ENCODE results near the gene PIAS3.

PIAS3 gene

DNA sequence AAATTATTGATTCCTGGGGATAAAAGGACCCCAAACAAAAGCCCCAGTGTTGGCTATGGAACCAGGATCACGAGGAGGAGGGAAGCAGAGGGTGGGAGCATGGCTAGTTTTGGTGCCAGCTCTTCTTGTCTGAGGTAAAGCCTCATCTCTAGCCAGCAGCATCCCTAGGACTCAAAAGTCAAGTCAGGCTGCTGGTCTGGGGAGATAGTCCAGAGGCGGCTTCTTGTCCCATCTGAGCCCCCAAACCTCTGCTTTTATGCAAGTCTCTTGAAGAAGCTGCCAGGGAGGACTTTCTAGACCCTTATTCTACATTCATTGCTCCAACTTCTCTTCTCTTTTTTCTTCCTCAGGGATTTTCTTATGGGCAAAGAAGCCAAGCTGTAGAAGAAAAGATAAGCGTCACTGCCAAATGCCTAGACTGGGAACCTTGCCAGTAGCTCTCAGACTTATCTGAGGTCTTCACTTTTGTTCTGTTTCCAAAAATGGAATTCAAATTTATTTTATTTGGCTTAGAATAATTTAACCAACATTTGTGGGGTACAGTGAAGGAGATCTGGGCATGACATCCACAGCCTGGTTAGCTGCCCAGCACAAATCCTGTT is 33.7 kb upstream of the PIAS3 start:
- no peaks in the 10 kb centered on the region for H3K9me3 ChIP-seq (ENCODE audit: control insufficient read depth, insufficient read depth, low read depth, low read length)
- ChIA-PET CTCF (interaction anchor here (0.7 to 11.9 kb wide), 33 partner anchors 9 to 143 kb away, joined by 3 to 222 read pairs (median 5); partner anchors contain the start of genes ANKRD34A, HJV, ITGA10 and LIX1L), POLR2A (interaction anchor here (0.6 to 2.7 kb wide), 11 partner anchors 9 to 146 kb away, joined by 3 to 41 read pairs (median 5); partner anchors contain the start of genes ANKRD34A, LIX1L, NUDT17 and PIAS3)
- no peak overlapping the region for H3K4me3 ChIP-seq (ENCODE audit: low read depth, low read length)
- TF ChIP-seq KLF7 (tag by site-specific recombination; IDR thresholded peaks at IDR 0.05; ENCODE audit: borderline replicate concordance) = no peak
- TF ChIP-seq ZNF335 (tag by site-specific recombination; conservative IDR thresholded peaks at IDR 0.05) = peak; percentile 28; the same call in 1 of the 2 replicates
- no peaks in the 10 kb centered on the region for H3K36me3 ChIP-seq (ENCODE audit: control insufficient read depth in 2 of 2, insufficient read depth in 1 of 2, low read length in 2 of 2)
- peaks cover 15% of the 10 kb centered on the region for H3K4me1 ChIP-seq (ENCODE audit: control insufficient read depth, insufficient read depth, low read length)
- peak overlapping the region; percentile 60 for H3K27ac ChIP-seq (ENCODE audit: extremely low read depth, low read depth, low read length)

DNA sequence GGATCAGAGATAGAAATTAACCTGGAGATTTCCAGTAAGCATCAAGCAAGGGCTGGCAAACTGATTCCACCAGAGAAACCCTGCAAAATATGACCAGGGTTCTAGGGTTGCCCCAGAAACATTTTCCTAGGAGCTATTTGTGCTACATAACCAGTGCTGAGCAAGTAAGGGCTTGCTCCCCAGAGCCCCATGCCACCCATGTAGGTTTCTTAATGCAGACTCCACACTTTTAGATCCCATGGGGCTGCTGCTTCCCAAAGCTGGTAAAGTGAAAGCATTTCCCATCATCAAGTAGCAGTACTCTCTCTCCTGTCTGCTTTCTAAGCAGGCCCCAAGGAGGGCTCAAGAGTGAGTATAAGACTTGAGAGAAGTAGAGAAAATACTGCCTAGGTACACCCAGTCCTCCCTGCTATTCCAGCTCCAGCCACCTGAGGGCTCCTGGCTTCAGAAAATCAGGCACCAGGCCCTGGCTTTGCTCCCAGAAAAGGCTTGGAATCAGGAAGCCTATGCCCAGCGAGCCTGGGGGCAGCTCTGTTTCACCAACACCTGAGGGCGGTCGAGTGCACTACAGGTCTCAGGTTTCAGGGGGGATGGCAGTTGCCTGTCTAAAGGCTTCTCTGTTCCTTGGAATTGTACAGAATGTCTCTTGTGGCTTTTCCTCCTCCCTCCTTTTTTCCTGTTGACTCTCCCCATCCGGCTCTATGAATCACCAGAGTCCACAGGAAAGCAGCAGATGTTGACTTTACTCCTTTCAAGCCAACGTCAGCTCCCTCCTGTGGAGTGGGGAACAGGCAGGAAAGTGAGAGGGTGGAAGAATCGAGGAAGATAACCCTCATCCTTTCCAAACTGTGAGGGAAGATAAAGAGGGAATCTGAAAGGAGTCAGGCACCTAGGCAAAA is 33.0 kb upstream of the PIAS3 start:
- H3K27ac ChIP-seq (ENCODE audit: extremely low read depth, low read depth, low read length) = peak overlapping the region; percentile 66
- peaks cover 15% of the 10 kb centered on the region for H3K4me1 ChIP-seq (ENCODE audit: control insufficient read depth, insufficient read depth, low read length)
- POLR2A ChIA-PET = interaction anchor here (0.6 to 2.7 kb wide), 14 partner anchors 10 to 146 kb away, joined by 3 to 41 read pairs (median 5); partner anchors contain the start of genes ANKRD34A, LIX1L, NUDT17 and PIAS3
- CTCF ChIA-PET = interaction anchor here (0.5 to 11.9 kb wide), 41 partner anchors 9 to 144 kb away, joined by 3 to 222 read pairs (median 5); partner anchors contain the start of genes ANKRD34A, HJV, ITGA10 and LIX1L
- H3K9me3 ChIP-seq (ENCODE audit: control insufficient read depth, insufficient read depth, low read depth, low read length) = no peaks in the 10 kb centered on the region
- no peak overlapping the region for H3K4me3 ChIP-seq (ENCODE audit: low read depth, low read length)
- H3K36me3 ChIP-seq (ENCODE audit: control insufficient read depth in 2 of 2, insufficient read depth in 1 of 2, low read length in 2 of 2) = no peaks in the 10 kb centered on the region
- TF ChIP-seq ZNF549 (tag by site-specific recombination; IDR thresholded peaks at IDR 0.05) = no peak
- no peak for TF ChIP-seq ZNF133 (tag by site-specific recombination; IDR thresholded peaks at IDR 0.05)
- peak; percentile 100 for TF ChIP-seq IKZF3 (tag by site-specific recombination; IDR thresholded peaks at IDR 0.05)
- TF ChIP-seq, protein P1, sequence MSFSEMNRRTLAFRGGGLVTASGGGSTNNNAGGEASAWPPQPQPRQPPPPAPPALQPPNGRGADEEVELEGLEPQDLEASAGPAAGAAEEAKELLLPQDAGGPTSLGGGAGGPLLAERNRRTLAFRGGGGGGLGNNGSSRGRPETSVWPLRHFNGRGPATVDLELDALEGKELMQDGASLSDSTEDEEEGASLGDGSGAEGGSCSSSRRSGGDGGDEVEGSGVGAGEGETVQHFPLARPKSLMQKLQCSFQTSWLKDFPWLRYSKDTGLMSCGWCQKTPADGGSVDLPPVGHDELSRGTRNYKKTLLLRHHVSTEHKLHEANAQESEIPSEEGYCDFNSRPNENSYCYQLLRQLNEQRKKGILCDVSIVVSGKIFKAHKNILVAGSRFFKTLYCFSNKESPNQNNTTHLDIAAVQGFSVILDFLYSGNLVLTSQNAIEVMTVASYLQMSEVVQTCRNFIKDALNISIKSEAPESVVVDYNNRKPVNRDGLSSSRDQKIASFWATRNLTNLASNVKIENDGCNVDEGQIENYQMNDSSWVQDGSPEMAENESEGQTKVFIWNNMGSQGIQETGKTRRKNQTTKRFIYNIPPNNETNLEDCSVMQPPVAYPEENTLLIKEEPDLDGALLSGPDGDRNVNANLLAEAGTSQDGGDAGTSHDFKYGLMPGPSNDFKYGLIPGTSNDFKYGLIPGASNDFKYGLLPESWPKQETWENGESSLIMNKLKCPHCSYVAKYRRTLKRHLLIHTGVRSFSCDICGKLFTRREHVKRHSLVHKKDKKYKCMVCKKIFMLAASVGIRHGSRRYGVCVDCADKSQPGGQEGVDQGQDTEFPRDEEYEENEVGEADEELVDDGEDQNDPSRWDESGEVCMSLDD (tag by site-specific recombination; IDR thresholded peaks at IDR 0.05) = peak; percentile 58; the same call in 1 of the 2 replicates
- peak; percentile 97 for TF ChIP-seq ZNF341 (tag by site-specific recombination; IDR thresholded peaks at IDR 0.05; ENCODE audit: low read depth)
- no peak for TF ChIP-seq ZNF843 (tag by site-specific recombination; IDR thresholded peaks at IDR 0.05)
- TF ChIP-seq ZNF324 (tag by site-specific recombination; IDR thresholded peaks at IDR 0.05) = peak; percentile 76; the same call in 1 of the 2 replicates
- no peak for TF ChIP-seq ZNF561 (tag by site-specific recombination; IDR thresholded peaks at IDR 0.05; ENCODE audit: borderline replicate concordance)
- TF ChIP-seq ZNF555 (tag by site-specific recombination; conservative IDR thresholded peaks at IDR 0.05) = no peak
- TF ChIP-seq SP7 (tag by site-specific recombination; IDR thresholded peaks at IDR 0.05) = peak; percentile 84
- TF ChIP-seq ZNF677 (tag by site-specific recombination; IDR thresholded peaks at IDR 0.05) = no peak
- no peak for TF ChIP-seq OVOL3 (tag by site-specific recombination; IDR thresholded peaks at IDR 0.05)
- TF ChIP-seq, protein P2, sequence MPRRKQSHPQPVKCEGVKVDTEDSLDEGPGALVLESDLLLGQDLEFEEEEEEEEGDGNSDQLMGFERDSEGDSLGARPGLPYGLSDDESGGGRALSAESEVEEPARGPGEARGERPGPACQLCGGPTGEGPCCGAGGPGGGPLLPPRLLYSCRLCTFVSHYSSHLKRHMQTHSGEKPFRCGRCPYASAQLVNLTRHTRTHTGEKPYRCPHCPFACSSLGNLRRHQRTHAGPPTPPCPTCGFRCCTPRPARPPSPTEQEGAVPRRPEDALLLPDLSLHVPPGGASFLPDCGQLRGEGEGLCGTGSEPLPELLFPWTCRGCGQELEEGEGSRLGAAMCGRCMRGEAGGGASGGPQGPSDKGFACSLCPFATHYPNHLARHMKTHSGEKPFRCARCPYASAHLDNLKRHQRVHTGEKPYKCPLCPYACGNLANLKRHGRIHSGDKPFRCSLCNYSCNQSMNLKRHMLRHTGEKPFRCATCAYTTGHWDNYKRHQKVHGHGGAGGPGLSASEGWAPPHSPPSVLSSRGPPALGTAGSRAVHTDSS (tag by site-specific recombination; IDR thresholded peaks at IDR 0.05) = peak; percentile 54
- TF ChIP-seq ZSCAN16 (tag by site-specific recombination; IDR thresholded peaks at IDR 0.05) = no peak
- TF ChIP-seq, protein P3, sequence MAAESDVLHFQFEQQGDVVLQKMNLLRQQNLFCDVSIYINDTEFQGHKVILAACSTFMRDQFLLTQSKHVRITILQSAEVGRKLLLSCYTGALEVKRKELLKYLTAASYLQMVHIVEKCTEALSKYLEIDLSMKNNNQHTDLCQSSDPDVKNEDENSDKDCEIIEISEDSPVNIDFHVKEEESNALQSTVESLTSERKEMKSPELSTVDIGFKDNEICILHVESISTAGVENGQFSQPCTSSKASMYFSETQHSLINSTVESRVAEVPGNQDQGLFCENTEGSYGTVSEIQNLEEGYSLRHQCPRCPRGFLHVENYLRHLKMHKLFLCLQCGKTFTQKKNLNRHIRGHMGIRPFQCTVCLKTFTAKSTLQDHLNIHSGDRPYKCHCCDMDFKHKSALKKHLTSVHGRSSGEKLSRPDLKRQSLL (tag by site-specific recombination; IDR thresholded peaks at IDR 0.05) = no peak
- TF ChIP-seq ZNF248 (tag by site-specific recombination; IDR thresholded peaks at IDR 0.05) = no peak
- no peak for TF ChIP-seq ZNF354C (tag by site-specific recombination; IDR thresholded peaks at IDR 0.05; ENCODE audit: borderline replicate concordance, low read depth)
- TF ChIP-seq ZNF544 (tag by site-specific recombination; IDR thresholded peaks at IDR 0.05) = no peak
- TF ChIP-seq ZNF548 (tag by site-specific recombination; IDR thresholded peaks at IDR 0.05) = no peak
- TF ChIP-seq ZNF2 (tag by site-specific recombination; IDR thresholded peaks at IDR 0.05) = peak; percentile 87
- TF ChIP-seq ZBTB7A (tag by site-specific recombination; IDR thresholded peaks at IDR 0.05; ENCODE audit: low read depth) = no peak
- TF ChIP-seq WT1 (tag by site-specific recombination; IDR thresholded peaks at IDR 0.05) = peak; percentile 92
- no peak for TF ChIP-seq ZNF670 (tag by site-specific recombination; IDR thresholded peaks at IDR 0.05; ENCODE audit: low read depth)
- peak; percentile 90 for TF ChIP-seq TRIM28 (IDR thresholded peaks at IDR 0.05; ENCODE audit: borderline replicate concordance, low read length)

All from HEK293 (cell line).